Measurements from ENCODE around the gene CCND2.

GRCh38 chr12:4224206-4224889 lies 49.2 kb upstream of the CCND2 start:
- TF ChIP-seq CTCF (IDR thresholded peaks at IDR 0.05; ENCODE audit: low read depth, low read length) = no peak
- TF ChIP-seq EZH2phosphoT487 (IDR thresholded peaks at IDR 0.05; ENCODE audit: low read depth) = no peak

Measured in OCI-LY3 (cell line).